ENCODE measurements around the gene CEP72.

Gene CEP72

GRCh38 chr5:639584-640213, 27.6 kb downstream of the CEP72 start:
- no peak for DNase-seq (ENCODE audit: low read depth)
- TF ChIP-seq, protein P1, sequence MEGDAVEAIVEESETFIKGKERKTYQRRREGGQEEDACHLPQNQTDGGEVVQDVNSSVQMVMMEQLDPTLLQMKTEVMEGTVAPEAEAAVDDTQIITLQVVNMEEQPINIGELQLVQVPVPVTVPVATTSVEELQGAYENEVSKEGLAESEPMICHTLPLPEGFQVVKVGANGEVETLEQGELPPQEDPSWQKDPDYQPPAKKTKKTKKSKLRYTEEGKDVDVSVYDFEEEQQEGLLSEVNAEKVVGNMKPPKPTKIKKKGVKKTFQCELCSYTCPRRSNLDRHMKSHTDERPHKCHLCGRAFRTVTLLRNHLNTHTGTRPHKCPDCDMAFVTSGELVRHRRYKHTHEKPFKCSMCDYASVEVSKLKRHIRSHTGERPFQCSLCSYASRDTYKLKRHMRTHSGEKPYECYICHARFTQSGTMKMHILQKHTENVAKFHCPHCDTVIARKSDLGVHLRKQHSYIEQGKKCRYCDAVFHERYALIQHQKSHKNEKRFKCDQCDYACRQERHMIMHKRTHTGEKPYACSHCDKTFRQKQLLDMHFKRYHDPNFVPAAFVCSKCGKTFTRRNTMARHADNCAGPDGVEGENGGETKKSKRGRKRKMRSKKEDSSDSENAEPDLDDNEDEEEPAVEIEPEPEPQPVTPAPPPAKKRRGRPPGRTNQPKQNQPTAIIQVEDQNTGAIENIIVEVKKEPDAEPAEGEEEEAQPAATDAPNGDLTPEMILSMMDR (conservative IDR thresholded peaks at IDR 0.05; ENCODE audit: low read depth, low read length): no peak

DNA sequence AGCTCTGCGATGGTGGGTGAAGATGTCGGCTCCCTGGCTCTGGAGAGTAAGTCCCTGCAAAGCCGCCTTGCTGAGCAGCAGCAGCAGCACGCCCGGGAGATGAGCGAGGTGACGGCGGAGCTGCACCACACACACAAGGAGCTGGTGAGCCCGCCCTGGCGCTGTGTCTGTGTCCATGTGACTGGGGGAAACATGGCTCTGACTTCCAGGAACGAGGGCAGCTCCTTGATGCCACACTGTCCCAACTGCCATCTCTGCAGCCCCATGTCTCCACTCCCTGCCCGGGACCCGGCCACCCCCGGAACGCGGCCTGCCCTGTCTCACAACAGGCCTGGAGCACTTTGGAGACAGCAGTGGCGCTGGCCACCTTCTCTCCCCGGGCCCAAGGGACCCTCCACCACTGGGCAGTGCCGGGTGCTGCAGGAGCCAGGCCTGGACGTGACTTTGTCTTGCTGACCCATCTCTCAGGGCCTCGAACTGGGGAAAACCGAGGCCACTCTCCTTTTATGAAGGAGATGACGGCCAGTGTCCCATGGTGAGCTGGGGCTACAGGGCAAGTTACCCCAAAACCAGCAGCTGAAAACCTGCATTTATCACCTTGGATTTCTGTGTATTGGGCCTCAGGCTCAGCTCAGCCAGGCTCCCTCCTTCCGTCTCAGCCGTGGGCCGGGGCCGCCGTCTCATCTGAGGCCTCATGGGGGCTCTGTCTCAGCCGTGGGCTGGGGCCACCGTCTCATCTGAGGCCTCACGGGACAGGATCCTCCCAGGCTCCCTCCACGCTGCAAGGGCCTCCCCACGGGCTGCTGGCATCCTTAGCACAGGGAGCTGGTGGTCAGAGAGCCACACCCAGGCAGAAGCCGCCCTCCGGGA, 28.6 kb downstream of the CEP72 start:
- TF ChIP-seq, protein P1 (conservative IDR thresholded peaks at IDR 0.05; ENCODE audit: low read depth, low read length): no peak
- no peak for DNase-seq (ENCODE audit: low read depth)

More at GRCh38 chr5:639584-640213, 27.6 kb downstream of the CEP72 start:
- H3K4me3 ChIP-seq (ENCODE audit: low read length): no peak overlapping the region

DNA sequence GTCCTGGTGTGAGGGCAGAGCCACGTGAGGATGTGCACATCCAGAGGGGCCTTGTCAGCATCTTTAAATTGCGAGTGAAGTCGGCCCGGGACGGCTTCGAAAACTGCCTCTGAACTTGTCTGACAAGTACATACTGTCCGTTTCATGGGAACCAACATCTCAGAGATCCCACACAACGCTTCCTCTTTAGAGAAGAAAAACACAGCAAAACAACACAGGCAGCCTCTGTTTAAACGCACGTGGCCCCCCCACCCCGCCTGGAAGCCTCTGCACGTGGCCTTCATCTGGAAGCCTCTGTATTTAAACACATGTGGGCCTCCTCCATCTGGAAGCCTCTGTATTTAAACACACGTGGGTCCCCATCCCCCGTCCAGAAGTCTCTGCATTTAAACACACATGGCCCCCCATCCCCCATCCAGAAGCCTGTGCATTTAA, 29.2 kb downstream of the CEP72 start:
- DNase-seq (ENCODE audit: low read depth): no peak
- TF ChIP-seq, protein P1 (conservative IDR thresholded peaks at IDR 0.05; ENCODE audit: low read depth, low read length): no peak
- no peak overlapping the region for H3K4me3 ChIP-seq (ENCODE audit: low read length)

More for the DNA sequence above, 28.6 kb downstream of the CEP72 start:
- H3K4me3 ChIP-seq (ENCODE audit: low read length): no peak overlapping the region

DNA sequence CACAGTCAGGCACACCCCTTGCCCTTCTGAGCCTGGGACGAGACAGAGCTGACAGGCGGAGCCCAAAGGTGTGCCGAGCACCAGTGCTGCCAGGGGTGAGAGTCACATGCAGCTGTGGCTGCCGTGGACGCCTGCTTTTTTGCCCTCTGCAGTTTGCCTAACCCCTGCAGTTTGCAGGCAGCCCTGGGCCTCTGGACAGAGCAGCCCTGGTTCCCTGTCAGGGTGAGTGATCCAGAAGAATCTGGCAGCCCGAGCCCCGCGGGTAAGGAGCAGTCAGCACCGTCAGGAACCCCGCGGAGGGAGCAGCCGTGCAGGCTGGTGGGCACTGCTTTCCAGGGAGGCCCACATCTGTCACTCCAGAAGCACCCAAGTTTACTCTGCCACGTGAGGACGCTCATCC, 30.3 kb downstream of the CEP72 start:
- H3K4me3 ChIP-seq (ENCODE audit: low read length): no peak overlapping the region
- no peak for DNase-seq (ENCODE audit: low read depth)
- TF ChIP-seq, protein P1 (conservative IDR thresholded peaks at IDR 0.05; ENCODE audit: low read depth, low read length): no peak

DNA sequence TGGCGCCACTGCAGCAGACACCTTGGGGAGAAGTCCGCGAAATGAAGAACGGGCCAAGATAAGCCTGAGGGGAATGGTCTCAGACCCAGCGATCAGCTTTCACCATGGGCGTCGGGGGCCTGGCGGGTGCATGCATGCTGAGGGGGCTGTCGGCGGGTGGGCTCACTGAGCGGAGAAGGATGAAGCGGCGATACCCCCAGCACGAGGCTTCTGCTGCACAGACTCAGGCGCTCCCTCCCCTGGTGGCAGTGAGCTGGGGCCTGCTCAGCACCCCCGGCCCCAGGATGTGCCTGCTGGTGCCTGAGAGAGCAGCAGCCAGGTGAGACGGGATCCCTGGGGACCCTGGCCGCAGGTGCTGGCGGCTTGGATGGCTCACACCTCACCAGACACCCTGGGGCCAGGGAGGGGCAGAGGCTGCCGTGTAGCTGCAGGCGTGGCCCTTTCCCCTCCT, 31.2 kb downstream of the CEP72 start:
- DNase-seq (ENCODE audit: low read depth): no peak
- H3K4me3 ChIP-seq (ENCODE audit: low read length): no peak overlapping the region

GRCh38 chr5:643811-644271, 31.7 kb downstream of the CEP72 start:
- no peak for DNase-seq (ENCODE audit: low read depth)

More for the DNA sequence above, 31.2 kb downstream of the CEP72 start:
- TF ChIP-seq, protein P1 (conservative IDR thresholded peaks at IDR 0.05; ENCODE audit: low read depth, low read length): no peak

More at GRCh38 chr5:643811-644271, 31.7 kb downstream of the CEP72 start:
- TF ChIP-seq, protein P1 (conservative IDR thresholded peaks at IDR 0.05; ENCODE audit: low read depth, low read length): no peak
- no peak overlapping the region for H3K4me3 ChIP-seq (ENCODE audit: low read length)
